Spleen (tissue), 11 donors: ENCODE results near the gene MALAT1. TPM values are rescaled to one million over a fixed set of nuclear protein-coding genes. Genes with fewer than 3 reads are reported as not detected.

Experiments
- DNase-seq: peaks from one replicate; pipeline ENCODE4 v3.0.0-alpha.2; 2020
- H3K27ac ChIP-seq, 8 donors: fragments of 200-600 bp; sonication (generic) in 7 of 8; 1 replicate in 4 of 8; 2 replicates in 4 of 8; pipeline versions ENCODE4 v1.5.0 to v1.8.0; 2016 to 2021; ENCODE audit warnings: inconsistent platforms in 4 of 8, mild to moderate bottlenecking in 4 of 8, moderate library complexity in 1 of 8
- H3K27me3 ChIP-seq, 7 donors: fragments of 200-600 bp; sonication (generic) in 6 of 7; replicated peaks in 1 of 7; 1 replicate in 4 of 7; 2 replicates in 3 of 7; pipeline versions ENCODE4 v1.5.0 to v1.8.0; 2016 to 2021; ENCODE audit warnings: inconsistent platforms in 3 of 7, mild to moderate bottlenecking in 1 of 7
- H3K36me3 ChIP-seq, 6 donors: fragments of 200-600 bp; sonication (generic) in 5 of 6; 1 replicate in 4 of 6; 2 replicates in 2 of 6; pipeline versions ENCODE4 v1.5.0 to v1.8.0; 2016 to 2021; ENCODE audit warnings: inconsistent platforms in 2 of 6
- H3K4me1 ChIP-seq, 6 donors: fragments of 200-600 bp; sonication (generic) in 5 of 6; 1 replicate in 3 of 6; 2 replicates in 3 of 6; pipeline versions ENCODE4 v1.5.0 to v1.8.0; 2016 to 2021; ENCODE audit warnings: inconsistent platforms in 3 of 6
- H3K4me3 ChIP-seq, 8 donors: fragments of 200-600 bp; sonication (generic) in 7 of 8; 1 replicate in 4 of 8; 2 replicates in 4 of 8; pipeline versions ENCODE4 v1.5.0 to v1.8.0; 2016 to 2021; ENCODE audit warnings: inconsistent platforms in 4 of 8, mild to moderate bottlenecking in 4 of 8, moderate library complexity in 2 of 8
- H3K9me3 ChIP-seq, 8 donors: fragments of 200-600 bp; sonication (generic) in 7 of 8; 1 replicate in 4 of 8; 2 replicates in 4 of 8; pipeline versions ENCODE4 v1.5.0 to v1.8.0; 2016 to 2021; ENCODE audit warnings: inconsistent platforms in 4 of 8
- CTCF ChIP-seq, 11 experiments: fragments of 200-600 bp in 7 of 11; fragments of 450-650 bp in 4 of 11; sonication (generic) in 4 of 11; IDR thresholded peaks in 8 of 11; conservative IDR thresholded peaks in 3 of 11; 1 replicate in 7 of 11; 2 replicates in 4 of 11; pipeline versions ENCODE4 v1.4.0 to v1.8.0; 2016 to 2021; ENCODE audit warnings: antibody characterized with exemption in 11 of 11, inconsistent platforms in 4 of 11, mild to moderate bottlenecking in 1 of 11
- POLR2A ChIP-seq, 3 donors: fragments of 450-650 bp; IDR thresholded peaks; one replicate each; pipeline ENCODE4 v1.5.1; 2017; ENCODE audit warnings: antibody characterized with exemption in 3 of 3, mild to moderate bottlenecking in 1 of 3
- POLR2AphosphoS5 ChIP-seq, 3 donors: sonication (generic); formaldehyde crosslinking; IDR thresholded peaks; one replicate each; pipeline ENCODE4 v1.5.1; 2017; ENCODE audit warnings: antibody characterized with exemption in 3 of 3
- WGBS, 5 donors: extraction: QIAGEN DNeasy Blood & Tissue Kit in 3 of 5; methylation state at CpG; one replicate each; pipeline versions ENCODE4 v1.1.5 to v1.1.7; 2013 to 2018; 5-methylcytosine and 5-hydroxymethylcytosine counted together
- intact Hi-C: fragments of 100-400 bp; cut with DNase I; formaldehyde crosslinking; loops from one replicate; pipeline ENCODE4 v1.15.0; 2023; ENCODE audit warnings: low total_unique reads
- polyA plus RNA-seq, 3 donors: library from polyadenylated mRNA; stranded (reverse); fragments of 200-250 nt; gene quantifications; one replicate each; pipeline ENCODE4 v1.2.1, GENCODE V29; 2013
- total RNA-seq, 7 donors: library from RNA; depleted of rRNA in 3 of 7; stranded (reverse); fragments of >200 nt in 3 of 7; fragmentation: NEBNext Ultra II Directional in 4 of 7; extraction: Animal tissue kit (Norgen Biotek cat#: 25700) in 4 of 7; gene quantifications; one replicate each; pipeline versions ENCODE4 v1.1.0 to v1.2.1, GENCODE V29; 2016 to 2021
- donor health status: healthy with polysubstance abuse.
- donor health status: DM: no; HTN: no; CAD: no; lungs with moderate emphysema.
- donor health status: DM: no; HTN: no; CAD: no.
- donor health status: Bipolar disorder and iron deficiency.
- donor health status: healthy.
- donor health status: DM: no; HTN: no; CAD: no.
- donor health status: DM: yes; HTN: yes; CAD: no.

MALAT1 gene
- total and polyA plus RNA-seq, 10 donors, result 111 to 24,490 (median 13,111) TPM

GRCh38 chr11:65542738-65543390, 44.0 kb downstream of the MALAT1 start:
- Histone ChIP-seq H3K9me3 (no peaks in the 10 kb centered on the region), H3K27ac (peak overlapping the region in 3 of 8 donors; percentile 11 to 27 (median 13)), H3K27me3 (no peaks in the 10 kb centered on the region), H3K36me3 (peaks cover 0 to 25% (median 13%) of the 10 kb centered on the region in 6 donors), H3K4me1 (peaks cover 15 to 70% (median 63%) of the 10 kb centered on the region in 6 donors), H3K4me3 (no peak overlapping the region)
- TF ChIP-seq POLR2A (IDR thresholded peaks at IDR 0.05), result no peak
- TF ChIP-seq POLR2AphosphoS5 (IDR thresholded peaks at IDR 0.05), result no peak
- TF ChIP-seq CTCF (IDR thresholded peaks at IDR 0.05 in 8 of 11, conservative IDR thresholded peaks at IDR 0.05 in 3 of 11), result no peak
- no peak for DNase-seq
- WGBS, 5 donors, result 87 to 100% (median 93%) methylated on average over 3 of the region's 3 CpGs
- intact Hi-C loops, result loop anchor here (5.0 kb wide), 1 partner anchor 44 kb away; no protein-coding TSS in a partner anchor

GRCh38 chr11:65545853-65546216, 47.0 kb downstream of the MALAT1 start:
- intact Hi-C loops, result no loop called here
- Histone ChIP-seq H3K36me3 (peaks cover 0 to 7% (median 0%) of the 10 kb centered on the region in 6 donors), H3K4me1 (peaks cover 10 to 58% (median 48%) of the 10 kb centered on the region in 6 donors), H3K4me3 (peak overlapping the region in 5 of 8 donors; percentile 34 to 66 (median 43)), H3K9me3 (no peaks in the 10 kb centered on the region), H3K27me3 (no peaks in the 10 kb centered on the region), H3K27ac (peak overlapping the region; percentile 59 to 89 (median 80))
- no peak for TF ChIP-seq POLR2AphosphoS5 (IDR thresholded peaks at IDR 0.05)
- no peak for TF ChIP-seq POLR2A (IDR thresholded peaks at IDR 0.05)
- TF ChIP-seq CTCF (IDR thresholded peaks at IDR 0.05 in 8 of 11, conservative IDR thresholded peaks at IDR 0.05 in 3 of 11), result no peak
- peak; percentile 77 for DNase-seq
- 44 to 59% (median 51%) methylated on average over 4 of the region's 4 CpGs for whole genome bisulfite sequencing, 5 donors

- peaks cover 0 to 7% (median 0%) of the 10 kb centered on the region in 6 donors for H3K36me3 ChIP-seq
- no peaks in the 10 kb centered on the region for H3K9me3 ChIP-seq
- peak overlapping the region in 7 of 8 donors; percentile 25 to 66 (median 36) for H3K4me3 ChIP-seq
- H3K27ac ChIP-seq, result peak overlapping the region; percentile 59 to 89 (median 80)
- TF ChIP-seq POLR2AphosphoS5 (IDR thresholded peaks at IDR 0.05) (peak; percentile 82 to 91 (median 86)), POLR2A (IDR thresholded peaks at IDR 0.05) (no peak), CTCF (IDR thresholded peaks at IDR 0.05 in 8 of 11, conservative IDR thresholded peaks at IDR 0.05 in 3 of 11) (peak in 2 of 11 experiments; percentile 15 to 42)
- 14 to 40% (median 25%) methylated on average over 29 to 64 of the region's 64 CpGs for WGBS, 5 donors
- no peaks in the 10 kb centered on the region for H3K27me3 ChIP-seq
- intact Hi-C loops, result no loop called here
- peak; percentile 99 for DNase-seq
- H3K4me1 ChIP-seq, result peaks cover 11 to 58% (median 46%) of the 10 kb centered on the region in 6 donors
Measured at GRCh38 chr11:65546217-65546958, 47.5 kb downstream of the MALAT1 start.
